MCF 10A (cell line): Measurements from ENCODE around the gene KCNN1. TPM values are rescaled to one million over a fixed set of nuclear protein-coding genes. Genes with fewer than 3 reads are reported as not detected.

Source experiments
- BruUV-seq: library from RNA; stranded (reverse); fragments of 400-500 nt; replicated peaks from 2 replicates; lab custom pipeline; 2021; lab: Mats Ljungman, UMichigan
- CTCF ChIA-PET: fragments of 300-600 bp; sonication (Branson Sonifier 250); formaldehyde crosslinking; extraction: SDS; loops from one replicate; lab custom pipeline; 2021; ENCODE audit warnings: antibody characterized with exemption, inconsistent platforms; lab: Yijun Ruan, JAX
- POLR2A ChIA-PET: fragments of 300-600, 350-650 bp; sonication (Branson Sonifier 250); formaldehyde crosslinking; extraction: SDS; loops from one replicate; lab custom pipeline; 2020; ENCODE audit warnings: antibody characterized with exemption, inconsistent platforms; lab: Yijun Ruan, JAX
- DNase-seq: peaks from one replicate; pipeline ENCODE4 v3.0.0-alpha.2; 2018; ENCODE audit not compliant: unreplicated experiment
- H3K27ac Mint-ChIP-seq: one replicate; pipeline ENCODE4 v1.8.0; 2022; ENCODE audit warnings: mild to moderate bottlenecking, low read depth, mixed read lengths; ENCODE audit not compliant: unreplicated experiment
- H3K27me3 Mint-ChIP-seq: one replicate; pipeline ENCODE4 v1.8.0; 2022; ENCODE audit warnings: mixed read lengths; ENCODE audit not compliant: insufficient read depth, unreplicated experiment
- H3K36me3 Mint-ChIP-seq: one replicate; pipeline ENCODE4 v1.8.0; 2022; ENCODE audit warnings: mild to moderate bottlenecking, moderate library complexity, mixed read lengths; ENCODE audit not compliant: insufficient read depth, unreplicated experiment
- H3K4me1 Mint-ChIP-seq: one replicate; pipeline ENCODE4 v1.8.0; 2022; ENCODE audit warnings: mixed read lengths; ENCODE audit not compliant: insufficient read depth, unreplicated experiment
- H3K4me3 Mint-ChIP-seq: one replicate; pipeline ENCODE4 v1.8.0; 2022; ENCODE audit warnings: mild to moderate bottlenecking, moderate library complexity, mixed read lengths; ENCODE audit not compliant: unreplicated experiment
- H3K9me3 Mint-ChIP-seq: one replicate; pipeline ENCODE4 v1.8.0; 2022; ENCODE audit warnings: mixed read lengths; ENCODE audit not compliant: unreplicated experiment
- intact Hi-C: fragments of 100-400 bp; cut with micrococcal nuclease; formaldehyde crosslinking; loops from 2 replicates; pipeline ENCODE4 v1.14.1; 2022
- total RNA-seq: library from RNA; stranded (reverse); gene quantifications from 2 replicates; pipeline ENCODE4 v1.2.3, GENCODE V29; 2022
- TF ChIP-seq, protein P1 (sequence below): fragments of 200-600 bp; IDR thresholded peaks from one replicate; pipeline ENCODE4 v1.8.0; 2022; ENCODE audit warnings: antibody characterized with exemption, mild to moderate bottlenecking; ENCODE audit not compliant: unreplicated experiment

Gene KCNN1
- total RNA-seq, 1 experiment from 2014 or later: not detected

DNA sequence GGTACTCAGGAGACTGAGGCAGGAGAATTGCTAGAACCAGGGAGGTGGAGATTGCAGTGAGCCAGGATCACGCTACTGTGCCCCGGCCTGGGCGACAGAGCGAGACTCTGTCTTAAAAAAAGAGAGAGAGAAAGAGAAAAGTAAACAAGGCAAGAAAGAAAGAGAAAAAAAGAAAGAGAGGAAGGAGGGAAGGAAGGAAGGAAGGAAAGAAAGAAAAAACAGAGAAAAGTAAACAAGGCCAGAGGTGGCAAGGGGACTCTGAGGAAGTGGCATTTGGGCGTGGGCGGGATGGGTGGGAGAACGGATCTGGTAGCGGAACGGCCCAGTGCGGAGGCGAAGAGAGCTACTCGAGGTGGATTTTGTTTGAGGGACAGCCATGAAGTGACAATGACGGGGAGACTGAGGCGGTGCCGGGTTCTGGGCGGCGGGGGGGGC lies 33.6 kb downstream of the KCNN1 start:
- H3K9me3 Mint-ChIP-seq: no peaks in the 10 kb centered on the region
- peaks cover 13% of the 10 kb centered on the region for H3K36me3 Mint-ChIP-seq
- DNase-seq: no peak
- intact Hi-C loops: loop anchor here (10.0 kb wide), 1 partner anchor 154 kb away; the partner anchor contains the start of gene PIK3R2
- TF ChIP-seq, protein P1, sequence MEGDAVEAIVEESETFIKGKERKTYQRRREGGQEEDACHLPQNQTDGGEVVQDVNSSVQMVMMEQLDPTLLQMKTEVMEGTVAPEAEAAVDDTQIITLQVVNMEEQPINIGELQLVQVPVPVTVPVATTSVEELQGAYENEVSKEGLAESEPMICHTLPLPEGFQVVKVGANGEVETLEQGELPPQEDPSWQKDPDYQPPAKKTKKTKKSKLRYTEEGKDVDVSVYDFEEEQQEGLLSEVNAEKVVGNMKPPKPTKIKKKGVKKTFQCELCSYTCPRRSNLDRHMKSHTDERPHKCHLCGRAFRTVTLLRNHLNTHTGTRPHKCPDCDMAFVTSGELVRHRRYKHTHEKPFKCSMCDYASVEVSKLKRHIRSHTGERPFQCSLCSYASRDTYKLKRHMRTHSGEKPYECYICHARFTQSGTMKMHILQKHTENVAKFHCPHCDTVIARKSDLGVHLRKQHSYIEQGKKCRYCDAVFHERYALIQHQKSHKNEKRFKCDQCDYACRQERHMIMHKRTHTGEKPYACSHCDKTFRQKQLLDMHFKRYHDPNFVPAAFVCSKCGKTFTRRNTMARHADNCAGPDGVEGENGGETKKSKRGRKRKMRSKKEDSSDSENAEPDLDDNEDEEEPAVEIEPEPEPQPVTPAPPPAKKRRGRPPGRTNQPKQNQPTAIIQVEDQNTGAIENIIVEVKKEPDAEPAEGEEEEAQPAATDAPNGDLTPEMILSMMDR: no peak
- peaks cover 6% of the 10 kb centered on the region for H3K4me1 Mint-ChIP-seq
- ChIA-PET POLR2A (interaction anchor here (0.7 to 2.4 kb wide), 4 partner anchors 55 to 191 kb away, joined by 3 to 17 read pairs (median 4); partner anchors contain the start of genes CCDC124 and RPL18A), CTCF (interaction anchor here (0.6 to 10.1 kb wide), 6 partner anchors 55 to 254 kb away, joined by 3 to 224 read pairs (median 4); partner anchors contain the start of gene CCDC124)
- peak overlapping the region; percentile 77 for H3K4me3 Mint-ChIP-seq
- H3K27ac Mint-ChIP-seq: peak overlapping the region; percentile 94
- no peaks in the 10 kb centered on the region for H3K27me3 Mint-ChIP-seq
- BruUV-seq: no TSS peak

DNA sequence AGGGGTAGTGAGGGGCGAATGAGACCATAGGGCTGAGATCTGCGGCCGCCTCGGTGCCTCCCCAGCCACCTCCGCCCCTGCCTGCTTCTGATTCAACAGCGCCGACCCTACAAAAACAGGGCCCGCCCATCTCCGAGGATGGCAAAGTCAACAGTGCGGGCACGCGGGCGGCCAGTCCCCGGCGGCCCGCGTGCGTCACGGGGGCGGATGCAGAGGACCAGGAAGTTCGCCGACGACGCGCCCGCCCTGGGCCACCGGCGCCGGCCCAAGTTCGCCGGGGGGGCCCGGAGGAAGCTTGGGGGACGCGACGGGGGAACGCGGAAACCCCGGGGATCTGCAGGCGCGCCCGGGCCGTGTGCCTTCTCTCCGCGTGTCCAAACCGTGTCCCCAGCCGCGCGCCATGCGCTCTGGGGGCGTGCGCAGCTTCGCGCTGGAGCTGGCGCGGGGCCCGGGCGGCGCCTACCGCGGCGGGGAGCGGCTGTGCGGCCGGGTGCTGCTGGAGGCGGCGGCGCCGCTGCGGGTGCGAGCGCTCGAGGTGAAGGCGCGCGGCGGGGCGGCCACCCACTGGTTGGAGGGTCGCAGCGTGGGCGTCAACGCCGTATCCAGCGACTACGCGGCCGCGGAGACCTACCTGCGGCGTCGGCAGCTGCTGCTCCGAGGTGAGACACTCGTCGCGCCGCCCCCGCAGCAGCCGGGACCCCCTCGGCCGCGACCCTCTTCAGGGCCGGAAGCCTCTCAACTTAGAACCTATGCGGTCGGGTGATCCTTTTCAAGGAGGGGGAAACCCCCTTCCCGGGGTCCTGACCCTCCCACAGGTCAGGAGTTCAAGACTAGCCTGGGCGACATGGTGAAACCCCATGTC lies 34.2 kb downstream of the KCNN1 start:
- BruUV-seq: no TSS peak
- peak overlapping the region; percentile 94 for H3K27ac Mint-ChIP-seq
- H3K4me1 Mint-ChIP-seq: peaks cover 6% of the 10 kb centered on the region
- H3K9me3 Mint-ChIP-seq: no peaks in the 10 kb centered on the region
- POLR2A ChIA-PET: interaction anchor here (0.6 to 2.4 kb wide), 8 partner anchors 14 to 190 kb away, joined by 3 to 17 read pairs (median 4); partner anchors contain the start of genes CCDC124 and RPL18A
- intact Hi-C loops: loop anchor here (10.0 kb wide), 1 partner anchor 154 kb away; the partner anchor contains the start of gene PIK3R2
- CTCF ChIA-PET: interaction anchor here (0.6 to 10.1 kb wide), 4 partner anchors 55 to 253 kb away, joined by 3 to 224 read pairs (median 36); no protein-coding TSS in a partner anchor
- H3K4me3 Mint-ChIP-seq: peak overlapping the region; percentile 77
- peak; percentile 88 for DNase-seq
- H3K27me3 Mint-ChIP-seq: no peaks in the 10 kb centered on the region
- peaks cover 15% of the 10 kb centered on the region for H3K36me3 Mint-ChIP-seq
- TF ChIP-seq, protein P1: no peak

DNA sequence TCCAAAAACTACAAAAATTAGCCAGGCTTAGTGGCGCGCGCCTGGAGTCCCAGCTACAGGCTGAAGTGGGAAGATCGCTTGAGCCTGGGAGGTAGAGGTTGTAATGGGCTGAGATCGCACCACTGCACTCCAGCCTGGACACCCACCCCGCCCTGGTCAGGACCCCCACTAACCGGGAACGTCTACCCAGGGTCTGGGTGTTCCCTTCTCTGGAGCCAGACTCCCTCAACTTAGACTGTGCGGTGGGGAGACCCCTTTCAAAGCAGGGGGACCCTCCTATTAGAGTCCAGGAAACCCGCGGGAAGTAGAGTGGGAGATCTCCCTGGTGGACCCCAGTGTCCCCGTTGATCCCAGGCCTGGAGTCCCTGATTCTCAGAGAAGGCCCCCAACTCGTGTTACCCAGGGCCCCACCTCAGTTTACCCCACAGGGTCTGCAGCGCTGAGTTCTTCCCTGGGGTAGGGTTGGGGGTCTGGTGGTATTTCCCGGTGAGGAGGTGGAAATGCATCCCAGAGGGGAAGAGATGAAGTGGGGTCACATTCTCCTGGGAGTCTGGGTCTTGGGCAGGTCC lies 35.0 kb downstream of the KCNN1 start:
- intact Hi-C loops: loop anchor here (10.0 kb wide), 1 partner anchor 153 kb away; the partner anchor contains the start of gene PIK3R2
- Mint-ChIP-seq H3K9me3 (no peaks in the 10 kb centered on the region), H3K4me3 (peak overlapping the region; percentile 77), H3K4me1 (peaks cover 9% of the 10 kb centered on the region), H3K27me3 (no peaks in the 10 kb centered on the region), H3K36me3 (peaks cover 23% of the 10 kb centered on the region), H3K27ac (peak overlapping the region; percentile 94)
- TF ChIP-seq, protein P1: no peak
- DNase-seq: peak; percentile 23
- BruUV-seq: no TSS peak
- ChIA-PET CTCF (interaction anchor here (10.1 kb wide), 1 partner anchor 63 kb away, joined by 224 read pairs; no protein-coding TSS in a partner anchor), POLR2A (interaction anchor here (0.7 to 2.4 kb wide), 4 partner anchors 15 to 108 kb away, joined by 3 to 17 read pairs (median 4); partner anchors contain the start of gene CCDC124)
